ENCODE data around the gene COA1.

COA1 gene

DNA sequence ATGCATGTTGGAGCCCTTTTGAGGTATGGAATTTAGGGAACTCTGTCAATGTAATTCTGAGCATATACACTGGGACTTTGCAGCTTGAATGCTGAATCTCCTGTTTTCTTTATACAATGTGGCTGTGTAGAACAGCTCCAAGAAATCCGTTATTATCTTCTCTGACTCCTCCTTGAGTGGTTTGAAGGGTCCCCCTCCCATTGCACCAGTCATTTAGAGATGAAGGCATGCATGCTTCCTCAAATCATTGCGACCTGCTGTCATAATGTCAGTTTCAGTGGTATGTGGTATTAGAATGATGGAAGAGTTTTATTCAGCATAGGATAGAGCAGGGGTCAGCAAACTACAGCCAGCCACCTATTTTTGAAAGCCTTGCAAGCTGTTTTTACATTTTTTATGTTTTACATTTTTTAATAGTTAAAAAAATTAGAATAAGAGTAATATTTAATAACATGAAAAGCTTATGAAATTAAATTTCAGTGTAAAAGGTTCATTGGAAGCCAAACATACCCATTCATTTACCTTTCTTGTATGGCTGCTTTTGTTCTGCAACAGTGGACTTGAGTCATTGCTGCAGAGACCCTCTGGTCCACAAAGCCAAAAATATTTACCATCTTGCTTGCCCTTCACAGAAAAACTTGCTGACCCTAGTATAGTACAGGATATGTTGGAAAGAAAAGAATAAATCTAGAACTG lies 138.3 kb downstream of the COA1 start:
- peak; percentile 63 for DNase-seq (ENCODE audit: low spot score)
- in situ Hi-C loops (cut with MboI; ENCODE audit: low pct_unique_long_range_greater_than_20kb, low sequenced_read_pairs, unreplicated experiment) = no loop called here
- TF ChIP-seq, protein P1, sequence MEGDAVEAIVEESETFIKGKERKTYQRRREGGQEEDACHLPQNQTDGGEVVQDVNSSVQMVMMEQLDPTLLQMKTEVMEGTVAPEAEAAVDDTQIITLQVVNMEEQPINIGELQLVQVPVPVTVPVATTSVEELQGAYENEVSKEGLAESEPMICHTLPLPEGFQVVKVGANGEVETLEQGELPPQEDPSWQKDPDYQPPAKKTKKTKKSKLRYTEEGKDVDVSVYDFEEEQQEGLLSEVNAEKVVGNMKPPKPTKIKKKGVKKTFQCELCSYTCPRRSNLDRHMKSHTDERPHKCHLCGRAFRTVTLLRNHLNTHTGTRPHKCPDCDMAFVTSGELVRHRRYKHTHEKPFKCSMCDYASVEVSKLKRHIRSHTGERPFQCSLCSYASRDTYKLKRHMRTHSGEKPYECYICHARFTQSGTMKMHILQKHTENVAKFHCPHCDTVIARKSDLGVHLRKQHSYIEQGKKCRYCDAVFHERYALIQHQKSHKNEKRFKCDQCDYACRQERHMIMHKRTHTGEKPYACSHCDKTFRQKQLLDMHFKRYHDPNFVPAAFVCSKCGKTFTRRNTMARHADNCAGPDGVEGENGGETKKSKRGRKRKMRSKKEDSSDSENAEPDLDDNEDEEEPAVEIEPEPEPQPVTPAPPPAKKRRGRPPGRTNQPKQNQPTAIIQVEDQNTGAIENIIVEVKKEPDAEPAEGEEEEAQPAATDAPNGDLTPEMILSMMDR (IDR thresholded peaks at IDR 0.05; ENCODE audit: extremely low read depth, insufficient read depth, missing control alignments) = no peak

DNA sequence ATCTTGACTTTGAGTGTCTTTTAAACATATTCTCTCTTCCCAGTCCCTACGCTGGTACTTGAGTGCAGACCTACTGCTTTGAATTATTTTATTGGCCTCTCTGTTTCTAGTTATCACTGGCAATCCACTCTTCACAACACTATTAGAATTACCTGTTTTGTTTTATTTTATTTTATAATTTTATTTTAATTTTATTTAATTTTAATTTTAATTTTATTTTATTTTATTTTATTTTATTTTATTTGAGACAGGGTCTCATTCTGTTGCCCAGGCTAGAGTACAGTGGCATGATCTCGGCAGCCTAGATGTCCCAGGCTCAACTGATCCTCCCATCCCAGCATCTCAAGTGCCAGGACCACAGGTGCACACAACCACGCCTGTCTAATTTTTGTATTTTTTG lies 139.6 kb downstream of the COA1 start:
- in situ Hi-C loops (cut with MboI; ENCODE audit: low pct_unique_long_range_greater_than_20kb, low sequenced_read_pairs, unreplicated experiment) = loop anchor here (10.0 kb wide), 1 partner anchor 105 kb away; no protein-coding TSS in a partner anchor
- TF ChIP-seq, protein P1 (IDR thresholded peaks at IDR 0.05; ENCODE audit: extremely low read depth, insufficient read depth, missing control alignments) = no peak
- DNase-seq (ENCODE audit: low spot score) = no peak
